HG03139 (cell line): ENCODE data around the gene PDE4C.

Experiments used
- ATAC-seq: cut with Tn5 transposase; IDR thresholded peaks from one replicate; pipeline ENCODE4 v1.9.1; 2021; ENCODE audit not compliant: unreplicated experiment

Gene PDE4C

GRCh38 chr19:18225702-18226468 lies at the start of gene PDE4C:
TSS of gene PDE4C (minus strand) at chr19:18226438. CDS start at chr19:18226415, 23 bp downstream.
- no peak for ATAC-seq

DNA sequence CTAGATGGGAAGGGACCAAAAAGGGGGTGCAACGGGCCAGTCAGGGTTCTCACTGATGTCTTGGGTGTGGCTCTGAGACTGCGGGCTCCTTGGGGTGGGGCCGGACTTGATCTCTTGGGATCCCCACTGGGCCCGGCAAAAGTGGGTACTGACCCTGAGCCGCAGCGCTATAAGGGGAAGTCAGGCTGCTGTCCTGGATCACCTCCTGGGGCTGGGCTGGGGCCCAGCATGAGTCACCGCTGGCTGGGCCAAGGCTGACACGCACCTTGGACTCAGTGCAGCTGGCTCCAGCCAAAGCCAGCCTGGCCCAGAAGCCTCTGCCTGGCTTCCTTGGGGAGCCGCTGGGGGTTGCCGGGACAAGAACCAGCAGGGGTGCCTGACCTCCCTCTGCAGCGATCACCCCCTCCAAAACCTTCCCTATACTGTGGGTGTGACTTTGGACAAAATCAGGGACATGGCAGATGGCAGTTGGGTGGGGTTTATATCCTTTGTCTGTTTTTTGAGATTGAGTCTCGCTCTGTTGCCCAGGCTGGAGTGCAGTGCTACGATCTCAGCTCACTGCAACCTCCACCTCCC lies 48.6 kb upstream of the PDE4C start:
- no peak for ATAC-seq

GRCh38 chr19:18274219-18274780 lies 48.1 kb upstream of the PDE4C start, which contains the start of gene IQCN:
TSS of gene IQCN (minus strand) at chr19:18274452. CDS start at chr19:18269478, 4,974 bp downstream.
- no peak for ATAC-seq

DNA sequence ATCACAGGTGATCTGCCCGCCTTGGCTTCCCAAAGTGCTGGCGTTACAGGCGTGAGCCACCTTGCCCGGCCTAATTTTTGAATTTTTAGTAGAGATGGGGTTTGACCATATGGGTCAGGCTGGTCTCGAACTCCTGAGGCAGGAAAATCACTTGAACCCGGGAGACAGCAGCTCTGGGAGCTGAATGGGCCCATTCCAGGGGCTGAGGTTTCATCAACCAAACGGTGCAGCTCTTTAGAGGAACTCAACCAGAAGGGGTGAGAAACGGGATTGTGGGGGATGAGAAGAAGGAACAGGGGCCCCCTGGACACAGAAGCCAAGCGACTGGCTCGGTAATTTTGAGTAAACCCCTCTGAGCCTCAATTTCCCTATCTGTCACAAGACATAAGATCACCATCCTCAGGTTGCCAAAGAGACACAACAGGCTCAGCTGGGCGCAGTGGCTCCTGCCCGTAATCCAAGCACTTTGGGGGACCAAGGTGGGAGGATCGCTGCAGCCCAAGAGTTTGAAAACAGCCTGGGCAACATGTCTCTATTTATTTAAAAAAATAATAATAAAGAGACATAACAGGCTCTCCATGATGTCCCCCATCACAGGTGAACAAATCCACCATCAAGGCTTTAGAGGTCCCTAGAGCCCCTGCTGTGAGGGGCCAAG lies 47.5 kb upstream of the PDE4C start:
- ATAC-seq: no peak

DNA sequence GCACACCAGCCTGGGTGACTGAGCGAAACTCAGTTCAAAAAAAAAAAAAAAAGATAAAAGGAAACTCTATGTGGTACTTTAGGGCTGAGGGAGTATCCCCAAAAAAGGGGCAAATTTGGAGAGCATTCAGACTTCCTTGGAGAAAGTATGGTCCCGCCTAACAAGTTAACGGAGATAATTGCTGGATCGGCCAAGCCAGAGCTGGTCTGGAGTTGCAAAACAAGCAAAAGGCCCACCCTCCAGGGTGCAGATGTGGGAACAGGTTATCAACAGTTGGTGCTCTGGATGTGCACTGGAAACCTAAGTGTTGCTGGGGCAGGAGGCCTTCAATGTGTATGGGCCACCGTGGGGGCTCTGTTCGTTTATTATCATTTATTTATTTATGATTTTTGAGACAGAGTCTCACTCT lies 45.2 kb upstream of the PDE4C start:
- no peak for ATAC-seq

- no peak for ATAC-seq
Observed at GRCh38 chr19:18270326-18270725, 44.1 kb upstream of the PDE4C start.

GRCh38 chr19:18269070-18269723 lies 43.0 kb upstream of the PDE4C start:
- no peak for ATAC-seq

- no peak for ATAC-seq
Observed at GRCh38 chr19:18266771-18267686, 40.8 kb upstream of the PDE4C start.

DNA sequence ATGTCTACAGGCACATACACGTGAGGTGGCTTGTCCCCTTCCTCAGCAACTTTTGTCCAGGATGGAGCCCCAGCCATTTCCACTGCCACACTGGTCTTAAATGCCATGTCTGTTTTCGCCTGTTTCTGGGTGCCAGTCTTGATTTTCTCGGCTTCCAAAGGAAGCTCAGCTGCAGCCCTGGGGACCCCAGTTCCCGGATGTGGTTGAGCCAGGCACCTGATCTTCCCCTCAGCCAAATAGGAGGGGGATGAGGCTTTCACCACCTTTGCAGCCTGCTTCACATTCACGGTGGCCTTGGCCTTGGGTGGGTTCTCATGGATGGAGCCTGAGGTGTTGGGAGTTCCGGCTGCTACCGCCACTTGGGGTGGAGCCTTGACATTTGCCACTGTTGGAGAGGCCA lies 39.3 kb upstream of the PDE4C start:
- ATAC-seq: no peak

GRCh38 chr19:18264971-18265540 lies 38.8 kb upstream of the PDE4C start:
- ATAC-seq: no peak

DNA sequence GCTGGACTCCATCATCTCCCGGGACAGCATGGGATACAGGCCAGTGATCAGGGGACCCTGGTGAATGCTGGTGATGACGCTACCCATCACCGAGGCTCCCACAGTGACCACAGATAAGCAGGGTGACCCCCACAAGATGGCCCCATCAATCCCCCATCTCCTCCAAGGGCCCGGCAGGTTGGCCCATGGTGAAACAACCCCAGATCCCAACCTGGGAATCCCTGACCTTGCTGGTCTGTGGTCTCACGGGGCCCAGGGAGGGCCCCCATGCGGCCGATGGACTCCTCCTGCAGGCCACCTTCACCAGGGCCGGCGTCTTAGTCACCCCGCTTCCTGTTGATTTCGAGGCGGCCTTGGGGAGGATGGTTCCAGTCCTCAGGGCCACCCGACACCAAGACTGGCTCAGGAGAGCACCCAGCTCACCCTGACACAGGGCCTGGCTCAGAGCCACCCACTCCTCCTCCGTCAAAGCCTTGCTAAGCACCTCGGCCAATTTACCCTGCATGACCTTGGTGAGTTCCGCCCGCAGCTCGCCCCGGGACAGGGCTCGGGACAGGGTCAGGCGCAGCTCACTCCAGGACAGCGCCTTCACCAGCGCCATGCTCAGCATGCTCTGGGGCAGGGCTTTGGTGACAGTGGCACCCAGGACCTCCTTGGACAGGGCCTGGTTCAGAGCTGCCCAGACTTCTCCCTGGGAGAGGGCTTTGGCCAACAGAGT lies 38.1 kb upstream of the PDE4C start:
- ATAC-seq: no peak

DNA sequence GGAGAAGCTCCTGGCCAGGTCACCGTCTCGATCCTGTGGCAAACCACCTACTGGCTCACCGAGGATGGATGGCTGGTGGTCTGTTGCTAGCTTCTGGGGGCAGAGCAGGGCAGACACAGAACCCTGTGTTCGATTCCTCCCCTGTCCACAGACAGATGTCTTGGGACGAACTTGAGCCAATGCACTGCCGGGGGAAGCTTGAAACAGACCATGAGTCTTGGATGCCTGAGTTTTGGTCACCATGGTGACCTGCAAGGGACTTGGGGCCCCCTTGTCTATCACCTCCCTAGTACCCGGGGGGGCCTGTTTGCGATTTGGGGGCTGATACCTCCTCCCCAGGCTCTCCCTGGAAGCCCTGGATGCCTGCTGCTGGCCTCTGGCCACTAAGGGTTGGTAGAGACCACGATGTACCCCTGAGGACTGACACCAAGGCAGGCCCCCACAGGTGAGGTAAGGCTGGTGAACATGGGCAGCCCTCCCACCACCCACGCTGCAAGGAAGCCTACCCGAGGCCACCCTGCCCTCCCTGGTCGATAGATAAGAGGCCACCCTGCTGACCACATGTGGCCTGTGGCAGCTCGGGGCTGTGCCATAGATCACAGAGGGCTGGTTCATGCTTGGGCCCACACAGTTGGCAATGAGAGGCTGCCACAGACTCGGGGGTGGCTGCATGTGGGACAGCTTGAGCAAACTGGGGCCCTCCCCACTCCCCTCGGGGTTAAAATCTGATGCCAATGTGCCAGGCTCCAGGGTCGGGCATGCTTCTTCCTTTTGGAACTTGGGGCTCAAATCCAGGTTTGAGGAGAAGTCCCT lies 37.3 kb upstream of the PDE4C start:
- no peak for ATAC-seq

- ATAC-seq: no peak
Observed at GRCh38 chr19:18262917-18263316, 36.7 kb upstream of the PDE4C start.

- ATAC-seq: no peak
Observed at GRCh38 chr19:18262144-18262543, 35.9 kb upstream of the PDE4C start.

GRCh38 chr19:18261474-18261873 lies 35.2 kb upstream of the PDE4C start:
- no peak for ATAC-seq

GRCh38 chr19:18259893-18260292 lies 33.7 kb upstream of the PDE4C start:
- ATAC-seq: no peak

- ATAC-seq: no peak
Observed at GRCh38 chr19:18257503-18258470, 31.5 kb upstream of the PDE4C start.
